T-cell (primary cell): ENCODE data around the gene PDE1A. TPM values are rescaled to one million over a fixed set of nuclear protein-coding genes. Genes with fewer than 3 reads are reported as not detected.

Experiments used
- ATAC-seq, 4 experiments: fragments of 200-7000 bp in 3 of 4; fragments of 150-1000 bp in 1 of 4; cut with Tn5 transposase; replicated peaks in 1 of 4; 1 replicate in 3 of 4; 2 replicates in 1 of 4; pipeline ENCODE4 v1.10.0; 2021; ENCODE audit warnings: moderate library complexity in 3 of 4, mild to moderate bottlenecking in 2 of 4, moderate number of reproducible peaks in 1 of 4
- CTCF ChIA-PET, 2 donors: fragments of 300-600 bp; sonication (Branson Sonifier 250); formaldehyde crosslinking; loops; one replicate each; lab custom pipeline; 2022; ENCODE audit warnings: antibody characterized with exemption in 2 of 2; lab: Charles Lee
- POLR2A ChIA-PET, 2 donors: fragments of 300-600 bp; sonication (Branson Sonifier 250); formaldehyde crosslinking; loops; one replicate each; lab custom pipeline; 2022; ENCODE audit warnings: antibody characterized with exemption in 2 of 2; lab: Charles Lee
- DNase-seq, 35 experiments: peaks; one replicate each; pipeline versions ENCODE4 v3.0.0 to v3.0.0-alpha.2; 2013 to 2023
- H3K27ac ChIP-seq: one replicate; pipeline ENCODE4 v1.5.1; 2013; ENCODE audit warnings: low read length
- H3K27me3 ChIP-seq, 2 experiments: replicated peaks in 1 of 2; 1 replicate in 1 of 2; 2 replicates in 1 of 2; pipeline versions ENCODE4 v1.6.1 to v1.7.0; 2013; ENCODE audit warnings: low read length in 1 of 2, mixed read lengths in 1 of 2; ENCODE audit not compliant: control insufficient read depth in 2 of 2, insufficient read depth in 2 of 2; ENCODE audit errors: extremely low read depth in 1 of 2
- H3K36me3 ChIP-seq, 2 donors: 1 replicate in 1 of 2; 2 replicates in 1 of 2; pipeline versions ENCODE4 v1.6.1 to v1.7.0; 2013; ENCODE audit warnings: low read length in 1 of 2; ENCODE audit not compliant: control insufficient read depth in 2 of 2, insufficient read depth in 1 of 2; ENCODE audit errors: extremely low read depth in 1 of 2
- H3K4me1 ChIP-seq, 2 experiments: 1 replicate in 1 of 2; 2 replicates in 1 of 2; pipeline versions ENCODE4 v1.6.1 to v1.7.0; 2013; ENCODE audit warnings: low read length in 2 of 2, mixed read lengths in 1 of 2; ENCODE audit not compliant: insufficient read depth in 2 of 2, control insufficient read depth in 1 of 2; ENCODE audit errors: extremely low read depth in 1 of 2
- H3K4me3 ChIP-seq, 2 donors: 1 replicate in 1 of 2; 2 replicates in 1 of 2; pipeline versions ENCODE4 v1.5.1 to v1.7.0; 2013; ENCODE audit warnings: mild to moderate bottlenecking in 2 of 2, low read length in 1 of 2, moderate library complexity in 1 of 2; ENCODE audit not compliant: control insufficient read depth in 1 of 2; ENCODE audit errors: extremely low read depth in 1 of 2
- H3K9me3 ChIP-seq: 2 replicates; pipeline ENCODE4 v1.7.0; 2013
- H3K27ac Mint-ChIP-seq, 2 donors: one replicate each; pipeline ENCODE4 v1.8.0; 2020 to 2021; ENCODE audit warnings: mild to moderate bottlenecking in 2 of 2, mixed read lengths in 2 of 2
- H3K27me3 Mint-ChIP-seq, 2 donors: one replicate each; pipeline ENCODE4 v1.8.0; 2021 to 2022; ENCODE audit warnings: mixed read lengths in 2 of 2
- H3K36me3 Mint-ChIP-seq: one replicate; pipeline ENCODE4 v1.8.0; 2021; ENCODE audit warnings: mixed read lengths
- H3K4me1 Mint-ChIP-seq, 3 donors: one replicate each; pipeline ENCODE4 v1.8.0; 2020 to 2022; ENCODE audit warnings: mixed read lengths in 3 of 3, mild to moderate bottlenecking in 1 of 3
- H3K4me3 Mint-ChIP-seq, 3 donors: one replicate each; pipeline ENCODE4 v1.8.0; 2020 to 2022; ENCODE audit warnings: mild to moderate bottlenecking in 3 of 3, mixed read lengths in 3 of 3, moderate library complexity in 3 of 3
- H3K9me3 Mint-ChIP-seq, 3 donors: one replicate each; pipeline ENCODE4 v1.8.0; 2020 to 2022; ENCODE audit warnings: mixed read lengths in 3 of 3
- WGBS: methylation state at CpG from one replicate; pipeline ENCODE4 v1.1.5; 2013; ENCODE audit warnings: missing lambda C conversion rate; ENCODE audit not compliant: insufficient coverage; 5-methylcytosine and 5-hydroxymethylcytosine counted together
- total RNA-seq, 35 experiments: library from RNA in 6 of 35; stranded (reverse) in 6 of 35; fragments of 120-200 nt in 1 of 35; gene quantifications; one replicate each; pipeline versions ENCODE4 v1.2.1 to v1.2.4 and lab custom pipeline; 2013 to 2026

Gene PDE1A
- not detected for total RNA-seq
- 0.06 TPM for total RNA-seq (2013)
- 0 to 0.15 (median 0) reads per million in 29 experiments for total RNA-seq (lab: John Stamatoyannopoulos, UW)

- H3K9me3 ChIP-seq = no peaks in the 10 kb centered on the region
- H3K4me3 ChIP-seq = no peak within 1 kb of the TSS
- H3K27ac ChIP-seq = no peak within 1 kb of the TSS
- no peaks in the 10 kb centered on the region for H3K4me1 ChIP-seq
- H3K36me3 Mint-ChIP-seq = no peaks in the 10 kb centered on the region
- ATAC-seq (no peak), DNase-seq (no peak)
- H3K36me3 ChIP-seq = no peaks in the 10 kb centered on the region
- 60% methylated on average over 1 of the region's 3 CpGs for WGBS
- no peak within 1 kb of the TSS for H3K4me3 Mint-ChIP-seq
- ChIA-PET POLR2A (no interaction called here), CTCF (no interaction called here)
- H3K9me3 Mint-ChIP-seq = peaks cover 4 to 5% (median 4%) of the 10 kb centered on the region in 3 donors
- no peaks in the 10 kb centered on the region for H3K4me1 Mint-ChIP-seq
- no peaks in the 10 kb centered on the region for H3K27me3 Mint-ChIP-seq
- H3K27ac Mint-ChIP-seq = no peak within 1 kb of the TSS
- H3K27me3 ChIP-seq = no peaks in the 10 kb centered on the region
These were observed at the start of gene PDE1A for GRCh38 chr2:182426918-182427240. TSS of gene PDE1A (minus strand) at chr2:182427036.

GRCh38 chr2:182473635-182474034, 46.8 kb upstream of the PDE1A start:
- Histone ChIP-seq H3K36me3 (no peaks in the 10 kb centered on the region), H3K27ac (no peak overlapping the region), H3K4me3 (no peak overlapping the region), H3K9me3 (no peaks in the 10 kb centered on the region), H3K27me3 (no peaks in the 10 kb centered on the region), H3K4me1 (no peaks in the 10 kb centered on the region)
- Mint-ChIP-seq H3K27me3 (no peaks in the 10 kb centered on the region), H3K9me3 (peaks cover 6 to 15% (median 8%) of the 10 kb centered on the region in 3 donors), H3K4me1 (no peaks in the 10 kb centered on the region), H3K27ac (no peak overlapping the region), H3K36me3 (no peaks in the 10 kb centered on the region), H3K4me3 (no peak overlapping the region)
- WGBS = no CpG with 5 or more reads among the region's 4 CpGs
- DNase-seq (no peak), ATAC-seq (no peak)
- ChIA-PET CTCF (no interaction called here), POLR2A (no interaction called here)

GRCh38 chr2:182463760-182464159, 36.9 kb upstream of the PDE1A start:
- ATAC-seq = no peak
- H3K27ac Mint-ChIP-seq = no peak overlapping the region

GRCh38 chr2:182456784-182457183, 29.9 kb upstream of the PDE1A start:
- Histone ChIP-seq H3K9me3 (no peaks in the 10 kb centered on the region), H3K4me1 (no peaks in the 10 kb centered on the region), H3K4me3 (no peak overlapping the region), H3K27me3 (no peaks in the 10 kb centered on the region), H3K27ac (no peak overlapping the region), H3K36me3 (no peaks in the 10 kb centered on the region)
- no peak for ATAC-seq
- CTCF ChIA-PET = no interaction called here
- POLR2A ChIA-PET = no interaction called here
- Mint-ChIP-seq H3K36me3 (no peaks in the 10 kb centered on the region), H3K9me3 (no peaks in the 10 kb centered on the region), H3K27ac (no peak overlapping the region), H3K4me3 (no peak overlapping the region), H3K4me1 (no peaks in the 10 kb centered on the region), H3K27me3 (no peaks in the 10 kb centered on the region)
- no peak for DNase-seq
- WGBS = no CpG with 5 or more reads among the region's 4 CpGs

More at GRCh38 chr2:182463760-182464159, 36.9 kb upstream of the PDE1A start:
- ChIA-PET CTCF (no interaction called here), POLR2A (no interaction called here)
- Mint-ChIP-seq H3K27me3 (no peaks in the 10 kb centered on the region), H3K4me1 (no peaks in the 10 kb centered on the region), H3K36me3 (no peaks in the 10 kb centered on the region), H3K9me3 (peaks cover 0 to 7% (median 0%) of the 10 kb centered on the region in 3 donors), H3K4me3 (no peak overlapping the region)
- Histone ChIP-seq H3K4me1 (no peaks in the 10 kb centered on the region), H3K36me3 (no peaks in the 10 kb centered on the region), H3K27me3 (no peaks in the 10 kb centered on the region), H3K4me3 (no peak overlapping the region), H3K27ac (no peak overlapping the region), H3K9me3 (no peaks in the 10 kb centered on the region)
- no peak for DNase-seq
- WGBS = no CpG with 5 or more reads among the region's 1 CpG

GRCh38 chr2:182452456-182452990, 25.7 kb upstream of the PDE1A start:
- Mint-ChIP-seq H3K9me3 (no peaks in the 10 kb centered on the region), H3K4me1 (no peaks in the 10 kb centered on the region), H3K27me3 (no peaks in the 10 kb centered on the region), H3K4me3 (no peak overlapping the region), H3K27ac (no peak overlapping the region), H3K36me3 (no peaks in the 10 kb centered on the region)
- ATAC-seq (no peak), DNase-seq (no peak)
- H3K4me1 ChIP-seq = no peaks in the 10 kb centered on the region
- H3K27me3 ChIP-seq = no peaks in the 10 kb centered on the region
- no peaks in the 10 kb centered on the region for H3K9me3 ChIP-seq
- no peaks in the 10 kb centered on the region for H3K36me3 ChIP-seq
- POLR2A ChIA-PET = no interaction called here
- WGBS = 67% methylated on average over 1 of the region's 2 CpGs
- CTCF ChIA-PET = no interaction called here
- H3K27ac ChIP-seq = no peak overlapping the region
- H3K4me3 ChIP-seq = no peak overlapping the region

- Histone ChIP-seq H3K4me3 (no peak overlapping the region), H3K36me3 (no peaks in the 10 kb centered on the region), H3K27me3 (no peaks in the 10 kb centered on the region), H3K4me1 (no peaks in the 10 kb centered on the region), H3K27ac (no peak overlapping the region), H3K9me3 (no peaks in the 10 kb centered on the region)
- Mint-ChIP-seq H3K9me3 (peaks cover 0 to 6% (median 2%) of the 10 kb centered on the region in 3 donors), H3K4me1 (no peaks in the 10 kb centered on the region), H3K36me3 (no peaks in the 10 kb centered on the region), H3K27me3 (no peaks in the 10 kb centered on the region), H3K27ac (no peak overlapping the region), H3K4me3 (no peak overlapping the region)
- POLR2A ChIA-PET = no interaction called here
- DNase-seq (no peak), ATAC-seq (no peak)
- CTCF ChIA-PET = no interaction called here
- no CpG with 5 or more reads among the region's 2 CpGs for WGBS
These were observed 21.5 kb upstream of the PDE1A start for GRCh38 chr2:182448371-182448770.

GRCh38 chr2:182447863-182448262, 21.0 kb upstream of the PDE1A start:
- Mint-ChIP-seq H3K4me3 (no peak overlapping the region), H3K36me3 (no peaks in the 10 kb centered on the region), H3K27me3 (no peaks in the 10 kb centered on the region), H3K4me1 (no peaks in the 10 kb centered on the region), H3K9me3 (peaks cover 0 to 6% (median 2%) of the 10 kb centered on the region in 3 donors), H3K27ac (no peak overlapping the region)
- Histone ChIP-seq H3K27me3 (no peaks in the 10 kb centered on the region), H3K4me3 (no peak overlapping the region), H3K27ac (no peak overlapping the region), H3K4me1 (no peaks in the 10 kb centered on the region), H3K9me3 (no peaks in the 10 kb centered on the region), H3K36me3 (no peaks in the 10 kb centered on the region)
- WGBS = 33% methylated on average over 1 of the region's 2 CpGs
- ATAC-seq (no peak), DNase-seq (no peak)
- ChIA-PET POLR2A (no interaction called here), CTCF (no interaction called here)
